OCI-LY1 (cell line): ENCODE results near the gene DZANK1.

Source experiments
- CTCF ChIP-seq: fragments of 200-600 bp; sonication (generic), shearing (Covaris generic); IDR thresholded peaks from 2 replicates; pipeline ENCODE4 v1.5.1; 2017; ENCODE audit warnings: mild to moderate bottlenecking, antibody characterized with exemption, low read length, moderate library complexity, mixed read lengths
- EZH2 ChIP-seq: fragments of 200-600 bp; sonication (generic), shearing (Covaris generic); IDR thresholded peaks from 2 replicates; pipeline ENCODE4 v1.8.0; 2017; ENCODE audit warnings: borderline replicate concordance, mixed run types, mild to moderate bottlenecking, antibody characterized with exemption, low read length, moderate library complexity, mixed read lengths

DNA sequence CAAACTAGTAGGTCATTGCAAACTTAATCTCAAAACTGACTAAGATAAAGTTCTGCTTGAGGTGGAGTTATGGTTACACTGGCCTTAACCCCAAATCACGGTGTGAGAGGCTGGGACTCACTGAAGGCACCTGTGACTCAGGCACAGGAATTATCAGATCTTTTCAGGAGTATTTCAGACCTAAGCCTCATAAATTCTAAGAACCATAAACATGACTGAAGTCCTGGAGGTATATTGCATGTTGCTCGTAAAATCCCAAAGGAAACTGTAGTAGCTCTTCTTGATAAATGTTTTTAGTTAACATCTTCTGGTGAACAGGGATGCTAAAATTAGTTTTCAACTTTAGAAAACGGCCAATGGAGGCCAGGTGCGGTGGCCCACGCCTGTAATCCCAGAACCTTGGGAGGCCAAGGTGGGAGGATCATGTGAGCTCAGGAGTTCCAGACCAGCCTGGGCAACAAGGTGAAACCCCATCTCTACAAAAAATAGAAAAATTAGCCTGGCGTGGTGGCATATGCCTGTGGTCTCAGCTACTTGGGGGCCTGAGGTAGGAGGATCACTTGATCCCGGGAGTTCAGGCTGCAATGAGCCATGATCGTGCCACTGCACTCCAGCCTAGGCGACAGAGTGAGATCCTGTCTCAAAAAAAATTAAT lies 36.5 kb downstream of the DZANK1 start:
- TF ChIP-seq CTCF (no peak), EZH2 (no peak)
